IMR-90 (cell line): ENCODE results near the gene KCNQ1. TPM values are rescaled to one million over a fixed set of nuclear protein-coding genes. Genes with fewer than 3 reads are reported as not detected.

Experiments used
- ATAC-seq: fragments of 200-7000 bp; cut with Tn5 transposase; 2 replicates; pipeline ENCODE4 v1.9.1; 2020; ENCODE audit warnings: low read depth, mild to moderate bottlenecking, moderate library complexity
- BruUV-seq: library from RNA; stranded (reverse); fragments of 400-500 nt; replicated peaks from 2 replicates; lab custom pipeline; 2021; lab: Mats Ljungman, UMichigan
- CTCF ChIA-PET: fragments of 300-600 bp; formaldehyde crosslinking; extraction: SDS; loops from one replicate; lab custom pipeline; 2021; ENCODE audit warnings: antibody characterized with exemption; lab: Yijun Ruan, JAX
- POLR2A ChIA-PET: fragments of 300-600 bp; sonication (Branson Sonifier 250); formaldehyde crosslinking; loops from one replicate; lab custom pipeline; 2022; ENCODE audit warnings: antibody characterized with exemption; ENCODE audit not compliant: unreplicated experiment; lab: Charles Lee
- DNase-seq: peaks from one replicate; pipeline ENCODE4 v3.0.0; 2013
- H2AFZ ChIP-seq: replicated peaks from 2 replicates; pipeline ENCODE3; 2013; ENCODE audit warnings: low read length, mild to moderate bottlenecking; ENCODE audit not compliant: poor library complexity
- H2AK5ac ChIP-seq: 2 replicates; pipeline ENCODE4 v1.6.1; 2013; ENCODE audit warnings: low read depth, low read length, inconsistent platforms
- H2AK9ac ChIP-seq: replicated peaks from 2 replicates; pipeline ENCODE3; 2013; ENCODE audit warnings: mild to moderate bottlenecking, low read depth, low read length, moderate library complexity; ENCODE audit not compliant: poor library complexity
- H2BK120ac ChIP-seq: 2 replicates; pipeline ENCODE4 v1.6.1; 2013; ENCODE audit warnings: low read depth, low read length, inconsistent platforms
- H2BK15ac ChIP-seq: 3 replicates; pipeline ENCODE4 v1.6.1; 2013; ENCODE audit warnings: low read depth, low read length, inconsistent platforms
- H2BK20ac ChIP-seq: 2 replicates; pipeline ENCODE4 v1.6.1; 2013; ENCODE audit warnings: low read depth, mild to moderate bottlenecking, inconsistent platforms, low read length, moderate library complexity
- H2BK5ac ChIP-seq: 2 replicates; pipeline ENCODE4 v1.6.1; 2013; ENCODE audit warnings: mild to moderate bottlenecking, low read depth, low read length, inconsistent platforms; ENCODE audit not compliant: poor library complexity, severe bottlenecking
- H3K14ac ChIP-seq: replicated peaks from 2 replicates; pipeline ENCODE4 v1.6.1; 2013; ENCODE audit warnings: low read depth, low read length, inconsistent platforms
- H3K18ac ChIP-seq: 2 replicates; pipeline ENCODE4 v1.6.1; 2013; ENCODE audit warnings: low read depth, low read length, control low read depth
- H3K23ac ChIP-seq: 2 replicates; pipeline ENCODE4 v1.6.1; 2013; ENCODE audit warnings: low read depth, low read length, inconsistent platforms
- H3K27ac ChIP-seq: 2 replicates; pipeline ENCODE4 v1.5.1; 2013; ENCODE audit warnings: mild to moderate bottlenecking, control low read depth, low read length; ENCODE audit not compliant: insufficient read depth
- H3K27me3 ChIP-seq: 2 replicates; pipeline ENCODE4 v1.6.1; 2013; ENCODE audit warnings: low read length; ENCODE audit not compliant: control insufficient read depth, insufficient read depth
- H3K36me3 ChIP-seq: 2 replicates; pipeline ENCODE4 v1.6.1; 2013; ENCODE audit warnings: low read length, mixed read lengths; ENCODE audit not compliant: control insufficient read depth, insufficient read depth
- H3K4ac ChIP-seq: 2 replicates; pipeline ENCODE4 v1.6.1; 2013; ENCODE audit warnings: low read depth, low read length, inconsistent platforms
- H3K4me1 ChIP-seq: 2 replicates; pipeline ENCODE4 v1.6.1; 2013; ENCODE audit warnings: low read length, mixed read lengths; ENCODE audit not compliant: control insufficient read depth, insufficient read depth
- H3K4me2 ChIP-seq: 2 replicates; pipeline ENCODE4 v1.6.1; 2013; ENCODE audit warnings: low read depth, mild to moderate bottlenecking, control low read depth, low read length, moderate library complexity
- H3K4me3 ChIP-seq: 2 replicates; pipeline ENCODE4 v1.5.1; 2013; ENCODE audit warnings: low read depth, mild to moderate bottlenecking, control low read depth, low read length, moderate library complexity; ENCODE audit not compliant: insufficient read depth
- H3K56ac ChIP-seq: 2 replicates; pipeline ENCODE4 v1.6.1; 2013; ENCODE audit warnings: low read length, inconsistent platforms; ENCODE audit not compliant: insufficient read depth; ENCODE audit errors: extremely low read depth
- H3K79me1 ChIP-seq, 2 experiments: 2 replicates each; pipeline ENCODE4 v1.6.1; 2013; ENCODE audit warnings: low read length in 2 of 2, inconsistent platforms in 1 of 2, low read depth in 1 of 2
- H3K9ac ChIP-seq: 2 replicates; pipeline ENCODE4 v1.6.1; 2013; ENCODE audit warnings: low read depth, low read length, control low read depth
- H3K9me1 ChIP-seq: 2 replicates; pipeline ENCODE4 v1.6.1; 2013; ENCODE audit warnings: low read length, inconsistent platforms; ENCODE audit not compliant: insufficient read depth
- H3K9me3 ChIP-seq: 2 replicates; pipeline ENCODE4 v1.6.1; 2013; ENCODE audit warnings: low read length; ENCODE audit not compliant: control insufficient read depth, insufficient read depth
- H4K20me1 ChIP-seq: 2 replicates; pipeline ENCODE4 v1.6.1; 2013; ENCODE audit warnings: low read length, inconsistent platforms; ENCODE audit not compliant: insufficient read depth
- H4K5ac ChIP-seq: 2 replicates; pipeline ENCODE4 v1.6.1; 2013; ENCODE audit warnings: mild to moderate bottlenecking, low read depth, low read length, control low read depth
- H4K8ac ChIP-seq, 2 experiments: 2 replicates each; pipeline ENCODE4 v1.6.1; 2013; ENCODE audit warnings: low read depth in 2 of 2, low read length in 2 of 2, control low read depth in 1 of 2, inconsistent platforms in 1 of 2
- H4K91ac ChIP-seq: 2 replicates; pipeline ENCODE4 v1.6.1; 2013; ENCODE audit warnings: low read depth, low read length, inconsistent platforms; ENCODE audit not compliant: insufficient read depth
- BHLHE40 ChIP-seq: fragments of 150-350 bp; IDR thresholded peaks from 2 replicates; pipeline ENCODE4 v1.6.1; 2016; ENCODE audit warnings: mild to moderate bottlenecking, low read depth, low read length
- CEBPB ChIP-seq: IDR thresholded peaks from 2 replicates; pipeline ENCODE4 v1.6.1; 2012; ENCODE audit warnings: low read depth, low read length, improper control_type of control experiment
- CHD1 ChIP-seq: IDR thresholded peaks from 2 replicates; pipeline ENCODE4 v1.6.1; 2012; ENCODE audit warnings: low read depth, low read length, improper control_type of control experiment
- CTCF ChIP-seq: conservative IDR thresholded peaks from 2 replicates; pipeline ENCODE4 v1.5.1; 2012; ENCODE audit warnings: mild to moderate bottlenecking, low read depth, low read length, improper control_type of control experiment
- ELK1 ChIP-seq: fragments of 150-350 bp; IDR thresholded peaks from 2 replicates; pipeline ENCODE4 v1.6.1; 2016; ENCODE audit warnings: low read depth, mild to moderate bottlenecking, low read length, moderate library complexity, borderline replicate concordance
- FOS ChIP-seq: fragments of 150-350 bp; IDR thresholded peaks from 2 replicates; pipeline ENCODE4 v1.6.1; 2016; ENCODE audit warnings: low read depth, low read length
- MAZ ChIP-seq: IDR thresholded peaks from 2 replicates; pipeline ENCODE4 v1.6.1; 2012; ENCODE audit warnings: low read depth, mild to moderate bottlenecking, low read length, improper control_type of control experiment, moderate library complexity, borderline replicate concordance
- MXI1 ChIP-seq: IDR thresholded peaks from 2 replicates; pipeline ENCODE4 v1.6.1; 2012; ENCODE audit warnings: low read depth, mild to moderate bottlenecking, low read length, moderate library complexity, borderline replicate concordance
- NFE2L2 ChIP-seq: fragments of 150-350 bp; IDR thresholded peaks from 2 replicates; pipeline ENCODE4 v1.6.1; 2016; ENCODE audit warnings: low read depth, mild to moderate bottlenecking, low read length
- POLR2A ChIP-seq: IDR thresholded peaks from 2 replicates; pipeline ENCODE4 v1.6.1; 2012; ENCODE audit warnings: mild to moderate bottlenecking, low read depth, low read length
- RFX5 ChIP-seq: IDR thresholded peaks from 2 replicates; pipeline ENCODE4 v1.8.0; 2012; ENCODE audit warnings: low read depth, mild to moderate bottlenecking, low read length, moderate library complexity
- SMC3 ChIP-seq: fragments of 150-350 bp; IDR thresholded peaks from 2 replicates; pipeline ENCODE4 v1.6.1; 2016; ENCODE audit warnings: low read depth, mild to moderate bottlenecking, antibody characterized with exemption, low read length, moderate library complexity
- WGBS, 2 experiments: methylation state at CpG; one replicate each; pipeline versions ENCODE4 v1.1.5 to v1.1.7; 2013; ENCODE audit warnings: missing lambda C conversion rate in 2 of 2; ENCODE audit not compliant: insufficient read length in 1 of 2; ENCODE audit errors: extremely low coverage in 2 of 2; 5-methylcytosine and 5-hydroxymethylcytosine counted together
- dilution Hi-C: fragments of 300-500 bp; cut with HindIII; formaldehyde crosslinking; loops from one replicate; pipeline ENCODE4 v1.14.3; 2018; ENCODE audit warnings: low sequenced_read_pairs; ENCODE audit not compliant: unreplicated experiment
- in situ Hi-C: fragments of 300-500 bp; cut with MboI; formaldehyde crosslinking; loops from 3 replicates; pipeline ENCODE4 v1.14.3; 2019; ENCODE audit warnings: low sequenced_read_pairs, inconsistent platforms, mixed read lengths
- intact Hi-C: fragments of 100-400 bp; cut with micrococcal nuclease; formaldehyde crosslinking; loops from 2 replicates; pipeline ENCODE4 v1.10.0; 2022
- polyA plus RNA-seq, 3 experiments: library from polyadenylated mRNA; depleted of rRNA; stranded (reverse); fragments of >200 nt; gene quantifications; 2 replicates each; pipeline ENCODE4 v1.2.3, GENCODE V29; 2012; ENCODE audit warnings: low replicate concordance in 1 of 3
- total RNA-seq: library from RNA; depleted of rRNA; stranded (reverse); fragments of >200 nt; gene quantifications from 2 replicates; pipeline ENCODE4 v1.2.3, GENCODE V29; 2012

The KCNQ1 gene
- total and polyA plus RNA-seq, 2 of the 4 experiments (the other 2 are of a cell fraction), result 0.07 TPM; not detected in 1

- TF ChIP-seq CHD1, result no peak
These were observed 366.6 kb downstream of the KCNQ1 start (continued) for GRCh38 chr11:2811206-2812091.

- POLR2A ChIA-PET, result no interaction called here
- H3K4me2 ChIP-seq, result no peak overlapping the region
- no peaks in the 10 kb centered on the region for H4K20me1 ChIP-seq
These were observed 367.7 kb downstream of the KCNQ1 start for GRCh38 chr11:2812371-2812991.

More at GRCh38 chr11:2812371-2812991, 367.7 kb downstream of the KCNQ1 start:
- H2BK20ac ChIP-seq, result peak overlapping the region; percentile 64; the same call in 1 of the 2 replicates
- peak overlapping the region; percentile 87; the same call in 1 of the 2 replicates for H2AK5ac ChIP-seq
- H4K8ac ChIP-seq, result peak overlapping the region; percentile 39 to 78; a peak in 2 of 4 replicates
- peak overlapping the region; percentile 60; the same call in 1 of the 2 replicates for H3K18ac ChIP-seq
- H3K4ac ChIP-seq, result peak overlapping the region; percentile 73
- DNase-seq (no peak), ATAC-seq (no peak)
- H3K79me1 ChIP-seq, result no peaks in the 10 kb centered on the region
- no peaks in the 10 kb centered on the region for H3K36me3 ChIP-seq
- no peak overlapping the region for H3K23ac ChIP-seq
- intact Hi-C loops (no loop called here), in situ Hi-C loops (no loop called here), dilution Hi-C loops (no loop called here)
- H4K91ac ChIP-seq, result peak overlapping the region; percentile 62; the same call in 1 of the 2 replicates
- peak overlapping the region; percentile 42; the same call in 1 of the 2 replicates for H4K5ac ChIP-seq
- H3K9me1 ChIP-seq, result peaks cover 6% of the 10 kb centered on the region
- H3K9me3 ChIP-seq, result peaks cover 8% of the 10 kb centered on the region
- H3K27me3 ChIP-seq, result peaks cover 12% of the 10 kb centered on the region
- H3K4me1 ChIP-seq, result peaks cover 21% of the 10 kb centered on the region
- no peak overlapping the region for H2AK9ac ChIP-seq
- no peak overlapping the region for H3K56ac ChIP-seq
- H3K9ac ChIP-seq, result no peak overlapping the region
- TF ChIP-seq SMC3 (no peak), CTCF (no peak), POLR2A (no peak), CEBPB (no peak), FOS (no peak), MXI1 (no peak), MAZ (no peak), NFE2L2 (no peak), CHD1 (no peak), BHLHE40 (no peak), RFX5 (no peak), ELK1 (no peak)
- H2BK120ac ChIP-seq, result peak overlapping the region; percentile 80; the same call in 1 of the 2 replicates
- H2AFZ ChIP-seq, result peak overlapping the region; percentile 35
- no peak overlapping the region for H3K4me3 ChIP-seq
- BruUV-seq, result no TSS peak
- CTCF ChIA-PET, result no interaction called here
- H3K14ac ChIP-seq, result peak overlapping the region; percentile 52; the same call in 1 of the 2 replicates
- no peak overlapping the region for H2BK15ac ChIP-seq
- 40% methylated on average over 3 of the region's 17 CpGs; no CpG with 5 or more reads in 1 of the 2 experiments for WGBS, 2 experiments
- no peak overlapping the region for H3K27ac ChIP-seq
- no peak overlapping the region for H2BK5ac ChIP-seq
